Activated CD8-positive, alpha-beta T cell treated with anti-CD3 and anti-CD28 coated beads, Interleukin-2, amount 10 ng/mL, durations not matched to agents 7 days and 5 days (primary cell): ENCODE measurements around the gene LAIR1. TPM values are rescaled to one million over a fixed set of nuclear protein-coding genes. Genes with fewer than 3 reads are reported as not detected.
A peak's percentile ranks its signal among the peaks of the same experiment; 100 is the strongest.
"Not testable (repeated sequence)": the region's sequence is repeated elsewhere in the genome, so short reads cannot be mapped to it uniquely, and the experiment has no call there.

ENCODE experiments used
- ATAC-seq: fragments of 150-1000 bp; cut with Tn5 transposase; one replicate; pipeline ENCODE4 v1.10.0; 2021; ENCODE audit warnings: moderate library complexity
- CTCF ChIA-PET: fragments of 350-600 bp; sonication (Branson Sonifier 250); formaldehyde crosslinking; loops from one replicate; lab custom pipeline; 2021; ENCODE audit warnings: antibody characterized with exemption; lab: Charles Lee
- POLR2A ChIA-PET: fragments of 350-600 bp; sonication (Branson Sonifier 250); formaldehyde crosslinking; loops from one replicate; lab custom pipeline; 2021; ENCODE audit warnings: antibody characterized with exemption; lab: Charles Lee
- DNase-seq: peaks from one replicate; pipeline ENCODE4 v3.0.0-alpha.2; 2020
- H3K27ac Mint-ChIP-seq: one replicate; pipeline ENCODE4 v1.8.0; 2021; ENCODE audit warnings: mild to moderate bottlenecking, mixed read lengths
- H3K27me3 Mint-ChIP-seq: one replicate; pipeline ENCODE4 v1.8.0; 2021; ENCODE audit warnings: low read depth, mixed read lengths
- H3K36me3 Mint-ChIP-seq: one replicate; pipeline ENCODE4 v1.8.0; 2021; ENCODE audit warnings: low read depth, mixed read lengths
- H3K4me1 Mint-ChIP-seq: one replicate; pipeline ENCODE4 v1.8.0; 2021; ENCODE audit warnings: low read depth, mixed read lengths
- H3K4me3 Mint-ChIP-seq: one replicate; pipeline ENCODE4 v1.8.0; 2021; ENCODE audit warnings: mild to moderate bottlenecking, mixed read lengths
- H3K9me3 Mint-ChIP-seq: one replicate; pipeline ENCODE4 v1.8.0; 2022; ENCODE audit warnings: mixed read lengths; ENCODE audit not compliant: insufficient read depth
- total RNA-seq, 2 experiments: library from RNA; stranded (reverse); gene quantifications; one replicate each; pipeline ENCODE4 v1.2.3, GENCODE V29; 2021

LAIR1 gene
- total RNA-seq, 2 experiments from 2014 or later: 92.8 to 97.6 TPM

DNA sequence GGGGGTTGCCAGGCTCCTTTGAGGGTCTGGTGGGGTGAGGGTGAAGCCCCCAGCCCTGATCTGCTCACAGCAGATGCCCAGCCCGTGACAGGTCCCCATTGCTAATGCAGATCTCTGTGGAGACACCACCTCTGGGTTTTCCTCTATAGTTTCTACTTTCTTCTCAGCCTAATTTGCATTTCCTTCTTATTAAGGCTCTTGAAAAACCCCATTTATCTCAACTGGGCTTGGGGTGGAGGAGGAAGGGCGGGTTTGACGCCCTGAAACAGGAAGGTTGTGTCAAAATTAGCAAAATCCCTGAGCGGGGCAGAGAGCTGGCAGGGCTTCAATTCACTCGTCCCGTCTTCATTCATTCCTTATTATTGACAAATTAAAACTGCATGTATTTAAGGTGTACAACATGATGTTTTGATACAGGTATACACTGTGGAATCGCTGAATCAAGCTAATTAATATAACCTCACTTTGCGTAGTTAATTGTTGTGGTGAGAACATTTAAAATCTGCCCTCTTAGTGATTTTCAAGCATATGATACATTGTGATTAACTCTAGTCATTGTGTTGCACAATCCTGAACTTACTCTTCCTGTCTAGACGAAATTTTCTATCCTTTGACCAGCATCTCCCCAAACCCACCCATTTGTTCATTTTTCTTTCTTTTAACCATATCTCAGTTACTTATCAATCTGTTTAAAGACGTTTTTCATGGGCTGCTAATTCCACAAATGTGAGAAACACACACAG is 2.9 kb downstream of the LAIR1 start:
- Mint-ChIP-seq H3K4me1 (peaks cover 53% of the 10 kb centered on the region), H3K36me3 (peaks cover 57% of the 10 kb centered on the region), H3K4me3 (peak overlapping the region; percentile 98), H3K27ac (peak overlapping the region; percentile 96)
- DNase-seq, H3K27me3 Mint-ChIP-seq, H3K9me3 Mint-ChIP-seq: not testable (repeated sequence)
- peak; percentile 2 for ATAC-seq
- ChIA-PET POLR2A (interaction anchor here (1.4 kb wide), 1 partner anchor 27 kb away, joined by 7 read pairs; no protein-coding TSS in a partner anchor), CTCF (interaction anchor here (1.0 to 1.4 kb wide), 2 partner anchors 15 to 29 kb away, joined by 3 to 4 read pairs; no protein-coding TSS in a partner anchor)

- H3K4me3 Mint-ChIP-seq, POLR2A ChIA-PET, H3K27ac Mint-ChIP-seq, H3K27me3 Mint-ChIP-seq, H3K9me3 Mint-ChIP-seq, CTCF ChIA-PET: not testable (repeated sequence)
- ATAC-seq (peak; percentile 88), DNase-seq (peak; percentile 80)
- H3K36me3 Mint-ChIP-seq: peaks cover 64% of the 10 kb centered on the region
- peaks cover 37% of the 10 kb centered on the region for H3K4me1 Mint-ChIP-seq
These were observed 5.4 kb downstream of the LAIR1 start for GRCh38 chr19:54359149-54359820.

DNA sequence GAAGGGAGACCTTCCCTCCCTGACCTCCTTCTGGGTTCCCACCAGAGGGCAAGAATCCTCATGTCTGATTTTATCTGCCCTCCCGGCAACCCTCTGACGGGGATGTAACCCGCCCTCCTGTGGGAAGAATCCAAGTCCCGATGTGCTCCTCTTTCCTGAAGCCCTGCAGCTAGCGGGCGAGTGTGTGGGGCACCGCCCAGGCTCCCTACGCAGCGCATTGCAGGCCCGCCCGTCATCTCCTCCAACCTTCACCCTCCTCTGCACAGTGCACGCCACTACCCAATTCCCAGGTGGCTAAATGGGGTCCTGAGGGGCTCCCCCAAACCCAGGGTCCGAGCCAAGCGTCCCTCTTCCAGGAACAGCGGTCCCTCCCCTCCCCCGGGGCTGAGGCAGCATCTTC is 7.3 kb downstream of the LAIR1 start:
- Mint-ChIP-seq H3K4me3 (no peak overlapping the region), H3K4me1 (peaks cover 28% of the 10 kb centered on the region), H3K27me3 (no peaks in the 10 kb centered on the region), H3K27ac (no peak overlapping the region), H3K9me3 (no peaks in the 10 kb centered on the region), H3K36me3 (peaks cover 57% of the 10 kb centered on the region)
- ATAC-seq: no peak
- DNase-seq: no peak
- POLR2A ChIA-PET: no interaction called here
- CTCF ChIA-PET: interaction anchor here (0.8 to 4.9 kb wide), 2 partner anchors 33 kb away, joined by 3 to 67 read pairs; no protein-coding TSS in a partner anchor

DNA sequence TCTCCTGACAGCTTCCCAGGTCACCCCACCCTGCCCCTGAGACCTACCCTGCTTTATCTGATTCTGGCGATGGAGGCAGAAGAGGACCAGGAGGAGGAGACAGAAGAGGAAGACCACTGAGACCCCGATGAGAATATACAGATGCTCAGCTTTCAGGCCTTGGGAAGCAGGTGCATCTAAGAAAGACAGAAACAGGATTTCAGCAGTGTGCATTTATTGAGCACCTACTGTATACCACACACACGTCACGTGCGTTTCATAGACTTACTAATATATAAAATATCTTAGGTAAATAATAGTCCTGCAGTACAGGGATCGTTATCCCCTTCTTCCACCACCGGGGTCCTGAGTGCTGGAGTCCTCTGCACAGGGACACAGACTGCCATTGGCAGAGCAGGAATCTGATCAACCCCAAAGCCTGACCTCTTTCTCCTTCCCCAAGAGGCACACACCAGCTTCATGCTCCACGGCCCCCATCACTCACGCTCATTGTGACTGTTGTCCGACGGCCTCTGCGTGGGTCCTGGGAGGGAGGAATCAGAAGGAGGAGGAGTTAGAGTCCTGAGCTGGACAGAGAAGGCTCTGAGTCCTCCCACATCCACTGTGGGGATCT is 8.2 kb downstream of the LAIR1 start:
- no peak for ATAC-seq
- Mint-ChIP-seq H3K27me3 (no peaks in the 10 kb centered on the region), H3K4me3 (no peak overlapping the region), H3K27ac (no peak overlapping the region), H3K4me1 (peaks cover 21% of the 10 kb centered on the region), H3K36me3 (peaks cover 49% of the 10 kb centered on the region), H3K9me3 (no peaks in the 10 kb centered on the region)
- POLR2A ChIA-PET: no interaction called here
- no peak for DNase-seq
- CTCF ChIA-PET: interaction anchor here (0.8 to 4.9 kb wide), 2 partner anchors 32 to 34 kb away, joined by 3 to 67 read pairs; no protein-coding TSS in a partner anchor

GRCh38 chr19:54355675-54356074 is 9.1 kb downstream of the LAIR1 start:
- POLR2A ChIA-PET: interaction anchor here (0.6 kb wide), 1 partner anchor 9 kb away, joined by 4 read pairs; the partner anchor contains the start of gene LAIR1

GRCh38 chr19:54354761-54355160 is 10.0 kb downstream of the LAIR1 start:
- no peaks in the 10 kb centered on the region for H3K9me3 Mint-ChIP-seq
- no peak overlapping the region for H3K4me3 Mint-ChIP-seq
- peaks cover 37% of the 10 kb centered on the region for H3K36me3 Mint-ChIP-seq
- DNase-seq (no peak), ATAC-seq (no peak)
- CTCF ChIA-PET: interaction anchor here (0.7 to 4.9 kb wide), 9 partner anchors 10 to 94 kb away, joined by 3 to 67 read pairs (median 4); partner anchors contain the start of genes LAIR1 and LENG8
- POLR2A ChIA-PET: interaction anchor here (0.9 kb wide), 1 partner anchor 10 kb away, joined by 3 read pairs; the partner anchor contains the start of gene LAIR1
- no peaks in the 10 kb centered on the region for H3K27me3 Mint-ChIP-seq
- no peak overlapping the region for H3K27ac Mint-ChIP-seq
- H3K4me1 Mint-ChIP-seq: peaks cover 6% of the 10 kb centered on the region

More at GRCh38 chr19:54355675-54356074, 9.1 kb downstream of the LAIR1 start:
- H3K27me3 Mint-ChIP-seq: no peaks in the 10 kb centered on the region
- peaks cover 41% of the 10 kb centered on the region for H3K36me3 Mint-ChIP-seq
- DNase-seq (no peak), ATAC-seq (no peak)
- no peak overlapping the region for H3K27ac Mint-ChIP-seq
- CTCF ChIA-PET: interaction anchor here (1.1 to 4.9 kb wide), 3 partner anchors 32 to 93 kb away, joined by 3 to 67 read pairs (median 4); partner anchors contain the start of gene LENG8
- H3K4me3 Mint-ChIP-seq: no peak overlapping the region
- H3K9me3 Mint-ChIP-seq: no peaks in the 10 kb centered on the region
- H3K4me1 Mint-ChIP-seq: peaks cover 12% of the 10 kb centered on the region

DNA sequence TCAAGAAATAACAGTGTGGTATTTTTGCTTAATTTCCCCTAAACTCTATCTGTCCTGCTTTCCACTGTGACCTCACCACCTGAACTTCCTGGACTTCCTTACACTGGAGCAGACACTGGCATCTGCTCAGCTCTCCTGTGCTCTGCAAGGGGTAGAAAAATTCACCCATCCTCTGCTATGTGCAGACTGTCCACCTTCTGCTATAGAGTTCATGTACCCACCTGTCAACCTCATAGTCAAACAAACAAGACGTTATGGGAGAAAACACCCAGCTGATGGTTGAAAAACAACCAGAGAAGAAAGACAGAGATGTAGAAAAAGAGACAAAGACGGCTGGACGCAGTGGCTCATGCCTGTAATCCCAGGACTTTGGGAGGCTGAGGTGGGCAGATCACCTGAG is 12.2 kb downstream of the LAIR1 start:
- Mint-ChIP-seq H3K36me3 (peaks cover 33% of the 10 kb centered on the region), H3K9me3 (no peaks in the 10 kb centered on the region), H3K27me3 (peaks cover 13% of the 10 kb centered on the region), H3K4me3 (no peak overlapping the region), H3K27ac (no peak overlapping the region), H3K4me1 (peaks cover 5% of the 10 kb centered on the region)
- ATAC-seq: no peak
- no peak for DNase-seq
- CTCF ChIA-PET: interaction anchor here (1.1 to 4.9 kb wide), 3 partner anchors 12 to 38 kb away, joined by 4 to 67 read pairs (median 5); partner anchors contain the start of gene LAIR1
- POLR2A ChIA-PET: no interaction called here

DNA sequence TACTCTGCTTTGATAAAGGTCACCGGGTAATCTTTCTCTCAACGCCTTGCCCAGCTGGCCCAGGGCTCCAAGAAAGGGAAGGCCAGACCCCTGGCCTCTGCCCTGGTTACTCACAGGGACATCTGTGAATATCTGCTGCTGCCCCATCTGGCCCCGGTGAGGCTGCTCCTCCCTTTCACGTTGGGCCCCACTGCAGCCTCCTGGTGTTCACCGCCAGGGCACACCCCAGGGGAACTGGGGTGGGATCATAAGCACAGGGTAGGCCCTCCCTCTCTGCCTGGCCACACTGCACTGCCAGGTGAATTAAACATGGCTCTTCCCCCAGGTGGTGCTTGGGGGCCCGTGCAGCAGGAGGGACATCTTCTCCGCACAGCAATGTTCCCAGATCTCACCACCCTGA is 12.7 kb downstream of the LAIR1 start:
- H3K27me3 Mint-ChIP-seq: peaks cover 16% of the 10 kb centered on the region
- no peak overlapping the region for H3K4me3 Mint-ChIP-seq
- DNase-seq: no peak
- peaks cover 5% of the 10 kb centered on the region for H3K4me1 Mint-ChIP-seq
- H3K27ac Mint-ChIP-seq: no peak overlapping the region
- H3K9me3 Mint-ChIP-seq: no peaks in the 10 kb centered on the region
- peak; percentile 36 for ATAC-seq
- peaks cover 28% of the 10 kb centered on the region for H3K36me3 Mint-ChIP-seq
- ChIA-PET POLR2A (no interaction called here), CTCF (no interaction called here)

DNA sequence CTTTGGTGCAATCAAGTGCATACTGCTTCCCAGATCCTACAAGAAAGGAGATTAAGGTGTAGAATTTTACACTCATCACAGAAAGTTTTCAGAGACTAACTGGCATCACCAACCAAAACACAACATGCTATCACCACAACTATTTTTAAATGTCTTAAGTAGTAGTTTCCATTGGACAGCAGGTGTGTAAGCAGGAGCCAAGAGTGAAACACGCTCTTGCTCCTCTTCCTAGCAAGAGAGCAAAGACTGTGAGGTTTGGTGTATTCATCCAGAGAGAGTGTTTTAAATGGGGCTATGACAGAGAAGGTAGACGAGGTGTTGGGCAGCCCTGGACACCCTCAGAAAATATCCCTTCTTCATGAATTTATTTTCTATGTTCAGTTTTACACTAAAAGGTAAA is 13.3 kb downstream of the LAIR1 start:
- Mint-ChIP-seq H3K4me1 (peaks cover 5% of the 10 kb centered on the region), H3K36me3 (peaks cover 23% of the 10 kb centered on the region), H3K27ac (no peak overlapping the region), H3K4me3 (no peak overlapping the region), H3K9me3 (no peaks in the 10 kb centered on the region), H3K27me3 (peaks cover 20% of the 10 kb centered on the region)
- ATAC-seq: no peak
- ChIA-PET CTCF (no interaction called here), POLR2A (no interaction called here)
- no peak for DNase-seq

DNA sequence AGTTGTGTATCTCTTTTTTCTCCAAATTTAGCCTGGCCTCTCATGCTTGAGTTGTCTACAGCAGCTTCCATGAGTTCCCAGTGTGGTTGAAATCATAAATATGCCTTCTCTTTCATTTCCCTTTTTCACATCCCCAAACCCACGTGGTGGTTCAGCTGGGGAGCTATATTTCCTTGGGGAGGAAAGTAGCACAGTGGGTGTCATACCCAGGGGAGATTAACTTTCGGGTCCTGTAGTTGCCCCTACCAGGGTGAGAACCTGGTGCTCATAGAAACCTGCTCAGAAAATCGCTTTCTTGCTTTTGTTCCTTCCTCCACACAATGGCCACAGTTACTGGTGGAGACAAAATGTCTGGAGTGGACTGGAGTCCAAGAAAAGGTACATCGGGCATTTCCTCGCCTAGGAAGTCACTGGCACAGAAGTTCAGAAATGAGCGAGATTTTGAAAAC is 18.8 kb downstream of the LAIR1 start:
- DNase-seq (no peak), ATAC-seq (no peak)

DNA sequence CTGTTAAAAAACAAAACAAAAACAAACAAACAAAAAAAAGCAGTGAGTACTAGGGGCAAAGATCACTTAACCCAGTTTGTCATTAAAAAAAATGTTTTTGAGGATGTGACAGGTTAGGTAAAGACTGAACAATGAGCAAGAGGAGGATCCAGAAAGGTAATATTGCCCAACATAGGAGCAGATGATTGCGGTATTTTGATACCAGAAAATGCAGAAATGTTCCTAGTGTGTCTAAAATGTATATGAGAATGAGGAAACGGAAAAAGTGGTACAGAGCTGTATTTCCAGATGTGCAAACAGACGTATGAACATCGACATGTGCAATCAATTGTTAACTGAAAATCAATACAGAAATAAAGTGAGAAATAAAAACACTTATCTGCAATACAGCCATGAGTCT is 20.9 kb downstream of the LAIR1 start:
- CTCF ChIA-PET: interaction anchor here (0.8 kb wide), 1 partner anchor 19 kb away, joined by 3 read pairs; no protein-coding TSS in a partner anchor

More for the DNA sequence above, 18.8 kb downstream of the LAIR1 start:
- no peak overlapping the region for H3K27ac Mint-ChIP-seq
- H3K36me3 Mint-ChIP-seq: no peaks in the 10 kb centered on the region
- peaks cover 23% of the 10 kb centered on the region for H3K27me3 Mint-ChIP-seq
- no peaks in the 10 kb centered on the region for H3K9me3 Mint-ChIP-seq
- POLR2A ChIA-PET: interaction anchor here (0.6 kb wide), 1 partner anchor 120 kb away, joined by 3 read pairs; no protein-coding TSS in a partner anchor
- CTCF ChIA-PET: interaction anchor here (1.3 kb wide), 2 partner anchors 22 to 45 kb away, joined by 3 to 4 read pairs; no protein-coding TSS in a partner anchor
- H3K4me3 Mint-ChIP-seq: no peak overlapping the region
- peaks cover 1% of the 10 kb centered on the region for H3K4me1 Mint-ChIP-seq

More for the DNA sequence above, 20.9 kb downstream of the LAIR1 start:
- Mint-ChIP-seq H3K9me3 (no peaks in the 10 kb centered on the region), H3K27me3 (peaks cover 27% of the 10 kb centered on the region), H3K4me1 (peaks cover 1% of the 10 kb centered on the region), H3K36me3 (no peaks in the 10 kb centered on the region), H3K27ac (no peak overlapping the region), H3K4me3 (no peak overlapping the region)
- DNase-seq (no peak), ATAC-seq (no peak)
- POLR2A ChIA-PET: no interaction called here
